Right renal cortex interstitium (tissue), 3 donors: ENCODE data around the gene ALPI. TPM values are rescaled to one million over a fixed set of nuclear protein-coding genes. Genes with fewer than 3 reads are reported as not detected.

ENCODE experiments used
- DNase-seq, 3 donors: peaks; one replicate each; pipeline ENCODE4 v3.0.0-alpha.2; 2013; ENCODE audit warnings: low read depth in 3 of 3, low spot score in 2 of 3
- polyA plus RNA-seq, 3 donors: library from polyadenylated mRNA; unstranded; fragments of 120-200 nt; gene quantifications; one replicate each; pipeline ENCODE4 v1.2.1, GENCODE V29; 2013; ENCODE audit not compliant: insufficient read length in 3 of 3

Gene ALPI
- polyA plus RNA-seq, 3 donors, result 0.10 to 0.14 TPM; not detected in 1

- no peak for DNase-seq
These were observed 2.9 kb downstream of the ALPI start for GRCh38 chr2:232458661-232459418.

- no peak for DNase-seq
These were observed 3.6 kb downstream of the ALPI start for GRCh38 chr2:232459419-232460035.

- DNase-seq, result no peak
These were observed 4.2 kb downstream of the ALPI start for GRCh38 chr2:232460171-232460570.

- DNase-seq, result no peak
These were observed 8.0 kb downstream of the ALPI start for GRCh38 chr2:232463701-232464543.

- DNase-seq, result no peak
These were observed 8.6 kb downstream of the ALPI start for GRCh38 chr2:232464544-232464885.

- DNase-seq, result no peak
These were observed 9.1 kb downstream of the ALPI start for GRCh38 chr2:232465061-232465460.

GRCh38 chr2:232466221-232466620 lies 10.3 kb downstream of the ALPI start:
- DNase-seq, result no peak

GRCh38 chr2:232473467-232473890 lies 17.5 kb downstream of the ALPI start:
- peak in 2 of 3 donors; percentile 27 to 31 for DNase-seq

- no peak for DNase-seq
These were observed 20.1 kb downstream of the ALPI start for GRCh38 chr2:232476045-232476444.

GRCh38 chr2:232476791-232477190 lies 20.8 kb downstream of the ALPI start:
- DNase-seq, result no peak

- no peak for DNase-seq
These were observed 22.0 kb downstream of the ALPI start for GRCh38 chr2:232477751-232478510.

- DNase-seq, result no peak
These were observed 22.8 kb downstream of the ALPI start for GRCh38 chr2:232478571-232479340.

- DNase-seq, result no peak
These were observed 23.6 kb downstream of the ALPI start for GRCh38 chr2:232479341-232480200.

- DNase-seq, result no peak
These were observed 24.5 kb downstream of the ALPI start for GRCh38 chr2:232480201-232481190.

- no peak for DNase-seq
These were observed 25.6 kb downstream of the ALPI start for GRCh38 chr2:232481322-232482140.

GRCh38 chr2:232482301-232483238 lies 26.6 kb downstream of the ALPI start:
- no peak for DNase-seq
